Loucy (cell line): ENCODE measurements around the gene NMT1.

Experiments
- CTCF ChIP-seq: fragments of 200-600 bp; sonication (generic); conservative IDR thresholded peaks from 2 replicates; pipeline ENCODE4 v1.5.1; 2014; ENCODE audit warnings: mild to moderate bottlenecking, antibody characterized with exemption, low read length
- EZH2phosphoT487 ChIP-seq: fragments of 200-600 bp; IDR thresholded peaks from 2 replicates; pipeline ENCODE4 v1.6.1; 2018; ENCODE audit warnings: antibody characterized with exemption, mild to moderate bottlenecking, moderate library complexity, borderline replicate concordance

GRCh38 chr17:45129940-45130680 lies 69.0 kb downstream of the NMT1 start:
- TF ChIP-seq CTCF (no peak), EZH2phosphoT487 (no peak)
